H1 (cell line): ENCODE results near the gene PPP2R2C. TPM values are rescaled to one million over a fixed set of nuclear protein-coding genes. Genes with fewer than 3 reads are reported as not detected.

ENCODE experiments used
- CTCF ChIA-PET: fragments of 300-600 bp; sonication (Branson Sonifier 250); formaldehyde crosslinking; loops from one replicate; lab custom pipeline; 2021; ENCODE audit not compliant: partially characterized antibody; lab: Charles Lee
- POLR2A ChIA-PET: fragments of 300-600 bp; sonication (Branson Sonifier 250); formaldehyde crosslinking; loops from one replicate; lab custom pipeline; 2021; ENCODE audit warnings: inconsistent platforms; ENCODE audit not compliant: partially characterized antibody; lab: Charles Lee
- DNase-seq, 2 experiments: peaks; one replicate each; pipeline versions ENCODE4 v3.0.0 to v3.0.0-alpha.2; 2010 to 2022; ENCODE audit warnings: low spot score in 2 of 2, low read depth in 1 of 2, mixed read lengths in 1 of 2
- FAIRE-seq: peaks from 2 replicates; lab custom pipeline; 2011; peaks lifted over from hg19 to GRCh38; lab: Jason Lieb, UNC
- H2AFZ ChIP-seq: 2 replicates; pipeline ENCODE4 v1.8.1; 2012; ENCODE audit warnings: low read length, inconsistent platforms
- H2AK5ac ChIP-seq: 2 replicates; pipeline ENCODE4 v1.6.1; 2013; ENCODE audit warnings: low read depth, low read length
- H2BK120ac ChIP-seq: replicated peaks from 2 replicates; pipeline ENCODE3; 2013; ENCODE audit warnings: low read depth, low read length, inconsistent platforms
- H2BK12ac ChIP-seq: 2 replicates; pipeline ENCODE4 v1.6.1; 2013; ENCODE audit warnings: low read depth, low read length
- H2BK15ac ChIP-seq: 2 replicates; pipeline ENCODE4 v1.6.1; 2013; ENCODE audit warnings: low read length
- H2BK20ac ChIP-seq: 2 replicates; pipeline ENCODE4 v1.6.1; 2013; ENCODE audit warnings: low read length
- H2BK5ac ChIP-seq: 2 replicates; pipeline ENCODE4 v1.6.1; 2013; ENCODE audit warnings: low read depth, low read length
- H3K14ac ChIP-seq: 2 replicates; pipeline ENCODE4 v1.6.1; 2013; ENCODE audit warnings: inconsistent platforms; ENCODE audit not compliant: insufficient read length
- H3K18ac ChIP-seq: 2 replicates; pipeline ENCODE4 v1.6.1; 2013; ENCODE audit warnings: low read length; ENCODE audit errors: extremely low read depth
- H3K23ac ChIP-seq: 2 replicates; pipeline ENCODE4 v1.6.1; 2013; ENCODE audit warnings: inconsistent platforms; ENCODE audit not compliant: insufficient read length
- H3K23me2 ChIP-seq: 2 replicates; pipeline ENCODE4 v1.6.1; 2013; ENCODE audit warnings: low read depth, low read length
- H3K27ac ChIP-seq: 2 replicates; pipeline ENCODE4 v1.6.1; 2011; ENCODE audit warnings: low read depth, low read length, inconsistent platforms
- H3K27me3 ChIP-seq, 4 experiments: replicated peaks in 1 of 4; 1 replicate in 1 of 4; 2 replicates in 3 of 4; pipeline versions ENCODE4 v1.6.1 to v1.8.1; 2011 to 2013; ENCODE audit warnings: low read length in 3 of 4, mild to moderate bottlenecking in 3 of 4, inconsistent platforms in 2 of 4, mixed read lengths in 2 of 4, moderate library complexity in 1 of 4; ENCODE audit not compliant: control insufficient read depth in 3 of 4, insufficient read depth in 3 of 4; ENCODE audit errors: extremely low read depth in 1 of 4
- H3K36me3 ChIP-seq, 4 experiments: 2 replicates each; pipeline versions ENCODE4 v1.6.1 to v1.8.1; 2011 to 2013; ENCODE audit warnings: mild to moderate bottlenecking in 4 of 4, low read length in 3 of 4, moderate library complexity in 2 of 4, control low read depth in 1 of 4, inconsistent platforms in 1 of 4; ENCODE audit not compliant: insufficient read depth in 4 of 4, control insufficient read depth in 2 of 4
- H3K4ac ChIP-seq: replicated peaks from 2 replicates; pipeline ENCODE3; 2013; ENCODE audit warnings: low read length, low read depth, mixed read lengths, inconsistent platforms; ENCODE audit not compliant: insufficient read length
- H3K4me1 ChIP-seq, 4 experiments: replicated peaks in 1 of 4; 1 replicate in 1 of 4; 2 replicates in 3 of 4; pipeline versions ENCODE4 v1.6.1 to v1.8.1; 2011 to 2013; ENCODE audit warnings: low read length in 3 of 4, inconsistent platforms in 2 of 4, mixed read lengths in 1 of 4; ENCODE audit not compliant: insufficient read depth in 4 of 4, control insufficient read depth in 3 of 4
- H3K4me2 ChIP-seq, 2 experiments: 2 replicates each; pipeline versions ENCODE4 v1.6.1 to v1.8.1; 2011 to 2013; ENCODE audit warnings: low read depth in 2 of 2, low read length in 2 of 2, control low read depth in 1 of 2, inconsistent platforms in 1 of 2, mild to moderate bottlenecking in 1 of 2; ENCODE audit not compliant: insufficient read depth in 1 of 2
- H3K4me3 ChIP-seq, 4 experiments: fragments of 200-600, 300-600 bp in 1 of 4; sonication (generic), shearing (Covaris generic), sonication (Bioruptor Twin) in 1 of 4; 2 replicates each; pipeline versions ENCODE4 v1.5.1 to v1.8.1; 2011 to 2016; ENCODE audit warnings: low read length in 4 of 4, low read depth in 3 of 4, control low read depth in 2 of 4, inconsistent platforms in 2 of 4, mild to moderate bottlenecking in 2 of 4, mixed read lengths in 1 of 4, moderate library complexity in 1 of 4; ENCODE audit not compliant: insufficient read depth in 2 of 4; ENCODE audit errors: extremely low read depth in 1 of 4
- H3K56ac ChIP-seq: replicated peaks from 2 replicates; pipeline ENCODE3; 2013; ENCODE audit warnings: low read depth, mild to moderate bottlenecking, mixed read lengths, low read length, inconsistent platforms; ENCODE audit not compliant: insufficient read length
- H3K79me1 ChIP-seq: 2 replicates; pipeline ENCODE4 v1.6.1; 2013; ENCODE audit warnings: low read depth, low read length, control low read depth
- H3K79me2 ChIP-seq, 2 experiments: 2 replicates each; pipeline versions ENCODE4 v1.6.1 to v1.8.1; 2012 to 2013; ENCODE audit warnings: low read length in 2 of 2, mild to moderate bottlenecking in 2 of 2, inconsistent platforms in 1 of 2; ENCODE audit not compliant: insufficient read depth in 2 of 2, control insufficient read depth in 1 of 2
- H3K9ac ChIP-seq, 4 experiments: replicated peaks in 1 of 4; 1 replicate in 1 of 4; 2 replicates in 3 of 4; pipeline versions ENCODE4 v1.6.1 to v1.8.1; 2011 to 2013; ENCODE audit warnings: low read depth in 3 of 4, low read length in 3 of 4, control low read depth in 2 of 4, mild to moderate bottlenecking in 2 of 4, moderate library complexity in 2 of 4, inconsistent platforms in 1 of 4; ENCODE audit errors: extremely low read depth in 1 of 4
- H3K9me3 ChIP-seq, 2 experiments: 2 replicates each; pipeline versions ENCODE4 v1.6.1 to v1.8.1; 2012 to 2013; ENCODE audit warnings: mild to moderate bottlenecking in 2 of 2, moderate library complexity in 2 of 2, control low read depth in 1 of 2, inconsistent platforms in 1 of 2, low read depth in 1 of 2, low read length in 1 of 2, mixed read lengths in 1 of 2; ENCODE audit not compliant: insufficient read depth in 2 of 2
- H4K20me1 ChIP-seq, 2 experiments: replicated peaks in 1 of 2; 2 replicates each; pipeline versions ENCODE3 to v1.8.1; 2011 to 2013; ENCODE audit warnings: inconsistent platforms in 2 of 2, low read length in 2 of 2, mild to moderate bottlenecking in 1 of 2; ENCODE audit not compliant: insufficient read depth in 2 of 2, control insufficient read depth in 1 of 2
- H4K5ac ChIP-seq: 2 replicates; pipeline ENCODE4 v1.6.1; 2013; ENCODE audit warnings: low read length, low read depth, mixed read lengths, inconsistent platforms; ENCODE audit not compliant: insufficient read length
- H4K8ac ChIP-seq: 2 replicates; pipeline ENCODE4 v1.8.0; 2013; ENCODE audit warnings: mild to moderate bottlenecking, moderate library complexity, low read length, inconsistent platforms; ENCODE audit not compliant: insufficient read depth; ENCODE audit errors: extremely low read depth
- H4K91ac ChIP-seq: replicated peaks from 2 replicates; pipeline ENCODE3; 2013; ENCODE audit warnings: low read length, mixed read lengths, inconsistent platforms; ENCODE audit not compliant: insufficient read length
- BACH1 ChIP-seq: IDR thresholded peaks from 2 replicates; pipeline ENCODE4 v1.6.1; 2012; ENCODE audit warnings: low read length, improper control_type of control experiment
- CEBPB ChIP-seq: IDR thresholded peaks from 2 replicates; pipeline ENCODE4 v1.6.1; 2012; ENCODE audit warnings: low read depth, low read length
- CTBP2 ChIP-seq: IDR thresholded peaks from 2 replicates; pipeline ENCODE4 v1.7.0; 2011; ENCODE audit warnings: borderline replicate concordance, mild to moderate bottlenecking, moderate library complexity, mixed read lengths, low read length; ENCODE audit not compliant: insufficient read depth, insufficient read length
- EGR1 ChIP-seq: IDR thresholded peaks from 2 replicates; pipeline ENCODE4 v1.6.1; 2011; ENCODE audit warnings: low read depth, low read length, borderline replicate concordance
- EP300 ChIP-seq, 2 experiments: IDR thresholded peaks; 1 replicate in 1 of 2; 2 replicates in 1 of 2; pipeline ENCODE4 v1.6.1; 2011 to 2012; ENCODE audit warnings: low read depth in 2 of 2, low read length in 2 of 2, mild to moderate bottlenecking in 2 of 2, borderline replicate concordance in 1 of 2, inconsistent platforms in 1 of 2, moderate library complexity in 1 of 2
- FOSL1 ChIP-seq: IDR thresholded peaks from 2 replicates; pipeline ENCODE4 v1.6.1; 2011; ENCODE audit warnings: mild to moderate bottlenecking, low read depth, low read length, moderate library complexity; ENCODE audit not compliant: insufficient read depth
- JUND ChIP-seq: IDR thresholded peaks from 2 replicates; pipeline ENCODE4 v1.6.1; 2011; ENCODE audit warnings: mild to moderate bottlenecking, improper control_type of control experiment, low read length
- MAFK ChIP-seq: IDR thresholded peaks from 2 replicates; pipeline ENCODE4 v1.6.1; 2012; ENCODE audit warnings: low read depth, mild to moderate bottlenecking, improper control_type of control experiment, low read length
- RAD21 ChIP-seq, 2 experiments: IDR thresholded peaks in 1 of 2; conservative IDR thresholded peaks in 1 of 2; 2 replicates each; pipeline ENCODE4 v1.6.1; 2011; ENCODE audit warnings: low read depth in 2 of 2, low read length in 2 of 2, improper control_type of control experiment in 1 of 2, inconsistent platforms in 1 of 2, mild to moderate bottlenecking in 1 of 2, moderate library complexity in 1 of 2
- RNF2 ChIP-seq: fragments of 200-900, 300-1000 bp; sonication (generic); IDR thresholded peaks from 2 replicates; pipeline ENCODE4 v1.7.1; 2016; ENCODE audit warnings: borderline replicate concordance, low read depth, mild to moderate bottlenecking, antibody characterized with exemption, low read length; ENCODE audit not compliant: poor library complexity, severe bottlenecking; ENCODE audit errors: missing control alignments
- RXRA ChIP-seq: IDR thresholded peaks from 2 replicates; pipeline ENCODE4 v1.6.1; 2011; ENCODE audit warnings: low read depth, mild to moderate bottlenecking, low read length, moderate library complexity; ENCODE audit not compliant: insufficient read depth
- SP1 ChIP-seq: IDR thresholded peaks from 2 replicates; pipeline ENCODE4 v1.6.1; 2011; ENCODE audit warnings: low read depth, low read length
- SP2 ChIP-seq: IDR thresholded peaks from 2 replicates; pipeline ENCODE4 v1.6.1; 2012; ENCODE audit warnings: mild to moderate bottlenecking, low read length, inconsistent platforms
- SP4 ChIP-seq: IDR thresholded peaks from 2 replicates; pipeline ENCODE4 v1.6.1; 2012; ENCODE audit warnings: low read length, inconsistent platforms
- TCF12 ChIP-seq: IDR thresholded peaks from 2 replicates; pipeline ENCODE4 v1.6.1; 2011; ENCODE audit warnings: low read depth, mild to moderate bottlenecking, low read length
- polyA plus RNA-seq, 7 experiments: library from polyadenylated mRNA; depleted of rRNA in 3 of 7; stranded (reverse) in 5 of 7; unstranded in 2 of 7; fragments of >200 nt in 5 of 7; fragments of 200-250 nt in 2 of 7; gene quantifications; 1 replicate in 5 of 7; 2 replicates in 1 of 7; 4 replicates in 1 of 7; pipeline versions ENCODE4 v1.2.1 to v1.2.3, GENCODE V29; 2011 to 2013; ENCODE audit warnings: missing spikeins in 2 of 7, mixed read lengths in 2 of 7
- total RNA-seq: library from RNA; stranded (reverse); fragmentation: NEBNext Ultra II Directional; extraction: Animal tissue kit (Norgen Biotek cat#: 25700); gene quantifications from 2 replicates; pipeline ENCODE4 v1.2.1, GENCODE V29; 2021

PPP2R2C gene
- total and polyA plus RNA-seq, 2 of the 8 experiments (the other 6 are each of a cell fraction or from before 2014, with no cell fraction given), result 6.4 TPM

GRCh38 chr4:6435010-6435409, 37.4 kb downstream of the PPP2R2C start:
- Histone ChIP-seq H3K18ac (no peak overlapping the region), H3K36me3 (no peaks in the 10 kb centered on the region), H3K9me3 (peaks cover 7 to 9% of the 10 kb centered on the region in 2 experiments), H3K23ac (no peak overlapping the region), H2BK12ac (no peak overlapping the region), H3K27ac (no peak overlapping the region), H2AFZ (no peak overlapping the region), H3K14ac (no peak overlapping the region), H2BK5ac (no peak overlapping the region), H3K23me2 (no peaks in the 10 kb centered on the region; the same call in 1 of the 2 replicates), H3K4me1 (no peaks in the 10 kb centered on the region), H3K27me3 (peaks cover 0 to 2% (median 0%) of the 10 kb centered on the region in 4 experiments; a peak in 2 of 7 replicates), H3K4ac (no peak overlapping the region), H2BK15ac (no peak overlapping the region), H3K4me3 (no peak overlapping the region), H3K56ac (no peak overlapping the region), H3K79me2 (no peaks in the 10 kb centered on the region), H4K91ac (no peak overlapping the region), H4K20me1 (no peaks in the 10 kb centered on the region), H4K8ac (no peak overlapping the region), H3K79me1 (no peaks in the 10 kb centered on the region), H2BK20ac (no peak overlapping the region), H3K9ac (no peak overlapping the region), H3K4me2 (no peak overlapping the region), H2AK5ac (no peak overlapping the region), H2BK120ac (no peak overlapping the region), H4K5ac (no peak overlapping the region)
- FAIRE-seq (no peak), DNase-seq (no peak)
- CTCF ChIA-PET, result interaction anchor here (0.6 to 1.0 kb wide), 3 partner anchors 13 to 98 kb away, joined by 3 to 5 read pairs (median 4); no protein-coding TSS in a partner anchor
- POLR2A ChIA-PET, result no interaction called here
- TF ChIP-seq RXRA, result no peak
- TF ChIP-seq CTBP2, result no peak
- no peak for TF ChIP-seq JUND
- TF ChIP-seq FOSL1, result no peak
- TF ChIP-seq RNF2, result no peak
- TF ChIP-seq BACH1, result no peak
- TF ChIP-seq SP2, result no peak
- no peak for TF ChIP-seq CEBPB
- TF ChIP-seq EGR1, result no peak
- TF ChIP-seq TCF12, result no peak
- TF ChIP-seq SP4, result no peak
- TF ChIP-seq RAD21 (IDR thresholded peaks at IDR 0.05 in 1 of 2, conservative IDR thresholded peaks at IDR 0.05 in 1 of 2; ENCODE audit: low read depth in 2 of 2, low read length in 2 of 2), result no peak
- TF ChIP-seq MAFK, result no peak
- TF ChIP-seq EP300 (IDR thresholded peaks at IDR 0.05; ENCODE audit: borderline replicate concordance in 1 of 2, low read depth in 2 of 2, low read length in 2 of 2), result no peak
- no peak for TF ChIP-seq SP1
